GM18867 (cell line): ENCODE measurements around the gene SORT1.
"Not testable (repeated sequence)": the region's sequence is repeated elsewhere in the genome, so short reads cannot be mapped to it uniquely, and the experiment has no call there.

Experiments
- ATAC-seq: cut with Tn5 transposase; IDR thresholded peaks from one replicate; pipeline ENCODE4 v1.9.1; 2021; ENCODE audit warnings: mild to moderate bottlenecking, moderate library complexity; ENCODE audit not compliant: unreplicated experiment

SORT1 gene

GRCh38 chr1:109383087-109383779, 14.5 kb downstream of the SORT1 start:
- ATAC-seq = no peak

GRCh38 chr1:109381573-109381972, 16.1 kb downstream of the SORT1 start:
- ATAC-seq = no peak

DNA sequence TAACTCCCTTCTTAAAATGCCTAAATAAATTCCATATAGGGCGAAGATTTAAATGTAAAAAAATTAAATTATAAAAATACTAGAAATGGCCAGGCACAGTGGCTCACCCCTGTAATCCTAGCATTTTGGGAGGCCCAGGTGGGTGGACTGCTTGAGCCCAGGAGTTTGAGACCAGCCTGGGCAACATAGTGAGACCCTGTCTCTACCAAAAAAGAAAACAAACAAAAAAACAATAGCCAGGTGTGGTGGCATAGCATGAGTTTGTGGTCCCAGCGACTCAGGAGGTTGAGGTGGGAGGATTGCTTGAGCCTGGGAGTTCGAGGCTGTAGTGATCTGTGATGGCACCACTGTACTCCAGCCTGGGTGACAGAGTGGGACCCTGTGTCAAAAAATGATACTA, 17.8 kb downstream of the SORT1 start:
- no peak for ATAC-seq

DNA sequence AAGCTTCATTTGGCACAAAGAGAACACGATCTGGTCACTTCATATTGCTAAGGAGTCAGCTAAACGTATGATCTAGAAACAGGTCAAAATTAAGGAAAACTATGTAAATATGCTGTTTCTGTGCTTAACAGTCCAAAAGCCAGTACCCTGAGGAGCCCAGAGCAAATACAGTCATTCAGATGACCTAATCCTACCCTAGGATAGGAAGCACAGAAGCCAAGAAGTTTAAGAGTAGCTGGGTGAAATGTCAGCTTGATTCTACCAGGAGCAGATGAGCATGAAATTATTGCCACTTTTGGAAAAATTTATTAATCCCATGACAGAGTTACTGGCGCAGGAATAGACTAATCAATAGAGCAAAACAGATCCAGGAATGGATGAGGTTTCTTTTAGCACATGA, 18.3 kb downstream of the SORT1 start:
- no peak for ATAC-seq

DNA sequence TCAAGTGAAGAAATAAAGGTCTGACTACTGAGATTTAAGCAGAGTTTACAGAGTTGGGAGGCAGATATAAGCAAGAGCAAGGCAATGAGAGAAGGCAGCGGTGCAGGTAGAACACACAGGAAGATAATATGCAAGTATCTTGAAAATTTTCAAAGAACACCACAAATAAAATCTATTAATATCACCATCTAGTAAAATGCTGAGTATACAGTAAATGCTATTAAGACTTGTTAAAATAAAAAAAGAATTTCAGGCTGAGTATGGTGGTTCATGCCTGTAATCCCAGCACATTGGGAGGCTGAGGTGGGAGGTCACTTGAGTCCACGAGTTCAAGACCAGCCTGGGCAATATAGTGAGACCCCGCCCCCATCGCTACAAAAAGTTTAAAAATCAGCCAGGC, 20.0 kb downstream of the SORT1 start:
- no peak for ATAC-seq

DNA sequence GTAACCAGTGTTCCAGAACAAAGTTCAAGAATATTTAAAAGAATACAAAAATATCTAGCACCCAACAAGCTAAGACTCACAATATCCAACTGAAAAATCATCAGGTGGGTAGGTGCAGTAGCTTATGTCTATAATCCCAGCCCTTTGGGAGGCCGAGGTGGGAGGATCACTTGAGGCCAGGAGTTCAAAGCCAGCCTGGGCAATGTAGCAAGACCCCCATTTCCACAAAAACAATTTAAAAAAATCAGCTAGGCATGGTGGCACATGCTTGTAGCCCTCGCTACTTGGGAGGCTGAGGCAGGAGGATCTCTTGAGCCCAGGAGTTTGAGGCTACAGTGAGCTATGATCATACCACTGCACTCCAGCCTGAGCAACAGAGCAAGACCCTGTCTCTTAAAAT, 24.0 kb downstream of the SORT1 start:
- not testable (repeated sequence) for ATAC-seq

GRCh38 chr1:109373126-109373525, 24.6 kb downstream of the SORT1 start:
- ATAC-seq = no peak

DNA sequence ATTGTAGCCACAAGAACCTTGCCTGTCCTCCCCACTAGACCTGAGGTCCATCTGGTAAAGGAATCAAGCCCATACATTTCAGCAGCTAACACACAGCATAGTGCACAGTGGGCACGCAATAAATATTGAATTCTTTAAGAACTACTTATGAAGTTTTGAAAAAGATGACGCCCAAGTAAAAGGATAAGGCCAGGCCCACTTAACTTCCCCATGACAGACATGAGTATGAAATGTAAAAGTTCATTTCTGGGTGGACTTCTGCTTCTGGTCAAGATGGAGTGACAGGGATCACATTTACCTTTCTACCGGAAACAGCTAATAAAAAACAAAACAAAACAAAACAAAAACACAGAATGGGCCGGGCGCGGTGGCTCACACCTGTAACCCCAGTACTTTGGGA, 25.4 kb downstream of the SORT1 start:
- no peak for ATAC-seq

- no peak for ATAC-seq
Observed at GRCh38 chr1:109371341-109371739, 26.4 kb downstream of the SORT1 start.

GRCh38 chr1:109370712-109371340, 26.9 kb downstream of the SORT1 start:
- no peak for ATAC-seq

GRCh38 chr1:109369167-109369746, 28.5 kb downstream of the SORT1 start:
- no peak for ATAC-seq

DNA sequence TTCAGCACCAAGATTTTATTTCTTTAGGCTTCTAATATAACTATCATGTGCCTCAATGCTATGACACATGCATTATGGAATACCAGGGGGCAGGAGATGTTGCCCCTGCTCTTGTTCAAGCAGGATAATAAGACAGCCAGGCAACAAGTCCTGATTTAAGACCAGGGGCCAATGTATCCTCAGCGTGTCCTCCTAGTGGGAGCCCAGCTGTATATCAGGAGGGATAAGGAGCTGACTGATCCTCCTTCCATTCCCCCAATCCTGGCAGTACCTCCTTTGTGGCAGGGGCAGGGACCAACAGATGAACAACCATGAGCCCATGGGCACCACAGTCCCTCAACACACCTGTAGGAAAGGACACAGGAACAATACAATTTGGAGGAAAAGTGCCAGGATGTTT, 29.3 kb downstream of the SORT1 start:
- ATAC-seq = no peak

- no peak for ATAC-seq
Observed at GRCh38 chr1:109367626-109368025, 30.1 kb downstream of the SORT1 start.

DNA sequence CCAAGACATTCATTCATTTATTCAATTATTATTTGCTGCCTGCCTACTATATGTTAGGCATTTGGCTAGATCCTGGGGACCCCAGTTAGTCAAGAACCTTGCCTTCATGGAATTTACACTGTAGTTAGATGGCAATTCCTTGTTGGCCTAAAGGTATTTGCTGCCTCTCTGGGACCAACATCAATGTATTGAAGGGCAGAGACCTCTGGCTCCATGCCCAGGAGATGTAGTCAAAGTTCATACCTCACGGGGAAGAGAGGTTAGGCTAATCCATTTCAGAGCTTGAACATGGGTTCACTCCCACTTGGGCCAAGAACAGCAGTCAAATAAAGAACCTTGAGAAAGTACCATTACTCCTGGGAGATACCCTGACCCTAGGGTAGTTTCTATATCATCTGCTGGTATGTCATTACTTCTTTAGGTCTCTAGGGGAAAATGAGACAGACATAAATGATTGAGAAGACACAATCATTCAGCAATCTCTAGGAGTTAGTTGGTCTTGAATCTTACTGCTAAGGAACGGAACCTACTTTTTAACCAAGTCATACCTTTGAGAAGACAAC, 32.0 kb downstream of the SORT1 start:
- ATAC-seq = no peak

GRCh38 chr1:109361649-109362048, 36.1 kb downstream of the SORT1 start:
- no peak for ATAC-seq

GRCh38 chr1:109361069-109361468, 36.6 kb downstream of the SORT1 start:
- ATAC-seq = no peak

DNA sequence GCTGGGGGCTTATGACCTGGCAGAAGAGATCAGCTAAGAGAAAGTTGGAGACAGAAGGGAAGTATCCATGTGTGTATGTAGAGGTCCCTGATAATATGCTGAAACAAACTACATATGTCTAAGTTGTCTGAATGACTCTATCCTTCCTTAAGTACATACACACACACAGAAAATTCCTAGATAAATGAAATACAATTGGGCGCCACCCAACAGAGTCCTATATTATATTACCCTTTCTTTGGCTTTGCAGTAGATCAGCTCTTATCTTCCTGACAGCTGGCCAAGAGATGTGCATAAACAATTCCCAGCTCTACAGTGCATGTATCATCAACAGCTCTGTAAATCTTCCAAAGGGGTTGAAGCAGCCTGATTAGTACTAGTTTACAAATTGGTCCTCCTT, 40.1 kb downstream of the SORT1 start:
- no peak for ATAC-seq

DNA sequence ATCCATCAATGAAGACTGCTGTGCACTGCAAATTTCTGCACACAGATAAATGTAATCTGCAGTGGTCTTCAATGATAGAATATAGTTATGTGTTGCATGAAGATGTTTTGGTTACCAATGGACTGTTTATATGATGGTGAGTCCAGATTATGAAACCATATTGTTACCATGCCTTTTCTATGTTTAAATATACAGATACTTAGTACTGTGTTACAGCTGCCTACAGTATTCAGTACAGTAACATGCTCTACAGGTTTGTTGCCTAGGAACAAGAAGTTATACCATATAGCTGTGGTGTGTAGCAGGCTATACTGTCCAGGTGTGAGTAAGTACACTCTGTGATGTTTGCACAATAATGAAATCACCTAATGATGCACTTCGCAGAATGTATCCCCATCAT, 40.8 kb downstream of the SORT1 start:
- ATAC-seq = no peak

DNA sequence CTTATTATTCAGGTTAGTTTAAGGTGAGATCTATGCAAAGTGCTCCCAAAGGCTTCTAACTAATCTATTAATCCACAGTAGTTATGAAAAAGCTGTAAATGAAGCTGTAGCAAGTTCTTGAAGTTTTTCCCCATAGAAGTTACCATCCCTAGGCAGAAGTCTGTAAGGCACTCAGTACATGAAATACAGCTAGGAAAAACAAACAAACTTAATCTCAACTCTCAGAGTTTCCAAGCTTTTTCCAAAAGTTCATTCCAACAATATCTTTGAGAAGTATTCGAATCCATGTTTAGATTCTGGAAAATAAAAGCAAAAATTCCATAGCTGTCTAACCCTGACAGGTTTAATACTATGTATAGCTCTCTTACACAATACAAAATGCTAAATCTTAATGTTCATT, 41.2 kb downstream of the SORT1 start:
- ATAC-seq = no peak

DNA sequence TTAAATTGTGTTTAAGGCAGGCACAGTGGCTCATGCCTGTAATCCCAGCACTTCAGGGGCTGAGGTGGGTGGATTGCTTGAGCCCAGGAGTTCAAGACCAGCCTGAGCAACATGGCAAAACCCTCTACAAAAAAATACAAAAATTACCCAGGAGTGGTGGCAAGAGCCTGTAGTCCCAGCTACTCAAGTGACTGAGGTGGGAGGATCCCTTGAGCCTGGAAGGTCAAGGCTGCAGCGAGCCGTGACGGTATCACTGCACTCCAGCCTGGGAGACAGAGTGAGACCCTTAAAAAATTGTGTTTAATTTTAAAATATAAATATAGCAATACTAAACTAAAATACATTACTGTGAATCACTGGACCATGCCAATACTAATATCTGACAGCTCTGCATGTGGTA, 42.8 kb downstream of the SORT1 start:
- no peak for ATAC-seq

DNA sequence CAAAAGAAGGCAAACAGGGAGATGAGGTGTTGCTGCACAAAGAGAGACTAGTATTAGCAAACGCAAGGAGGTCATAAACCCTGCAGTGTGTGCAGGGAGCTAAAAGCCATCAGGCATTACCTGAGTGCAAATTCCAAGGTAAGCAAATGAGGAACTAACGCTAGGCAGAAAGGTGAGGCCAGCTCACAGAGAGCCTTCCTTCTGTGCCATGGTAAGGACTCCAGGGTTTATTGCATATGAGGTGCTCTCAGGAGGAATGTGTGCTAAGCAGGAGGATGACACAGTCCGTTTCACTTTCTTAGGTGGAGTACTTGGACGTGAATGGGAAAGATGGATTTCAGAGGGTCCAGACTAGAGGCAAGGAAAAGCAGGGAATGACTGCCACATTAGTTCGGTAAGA, 46.3 kb downstream of the SORT1 start:
- ATAC-seq = no peak

DNA sequence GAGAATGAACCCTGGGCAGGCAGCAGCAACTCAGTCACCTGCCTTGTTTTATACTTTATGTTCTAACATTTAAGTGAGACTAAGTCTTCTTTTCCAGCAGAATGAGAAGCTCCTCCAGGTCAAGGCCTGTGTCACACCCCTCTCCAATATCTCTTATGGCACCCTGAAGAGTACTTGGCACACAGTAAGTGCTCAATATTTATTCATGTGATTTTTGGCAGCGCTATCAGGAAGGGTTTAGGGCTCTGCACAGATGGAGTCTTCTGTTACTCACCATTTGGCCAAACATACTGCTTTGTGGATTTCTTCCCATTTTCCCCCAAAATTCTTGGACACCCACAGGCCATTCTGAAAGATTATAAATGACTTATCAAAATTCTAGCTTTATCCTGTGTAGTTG, 47.1 kb downstream of the SORT1 start:
- ATAC-seq = no peak
